Activated naive CD4-positive, alpha-beta T cell (primary cell): ENCODE measurements around the gene KRTAP1-4.
"Not testable (repeated sequence)": the region's sequence is repeated elsewhere in the genome, so short reads cannot be mapped to it uniquely, and the experiment has no call there.

Experiments
- DNase-seq, 4 experiments: peaks; one replicate each; lab custom pipeline; 2025; lab: John Stamatoyannopoulos, UW

The KRTAP1-4 gene

GRCh38 chr17:41029633-41030245 is at the start of gene KRTAP1-4:
Gene KRTAP1-4 (minus strand): TSS chr17:41030195. CDS start chr17:41030078, 117 bp downstream.
- no peak for DNase-seq

- DNase-seq, result no peak
Measured at GRCh38 chr17:41076788-41077187, 46.8 kb upstream of the KRTAP1-4 start.

DNA sequence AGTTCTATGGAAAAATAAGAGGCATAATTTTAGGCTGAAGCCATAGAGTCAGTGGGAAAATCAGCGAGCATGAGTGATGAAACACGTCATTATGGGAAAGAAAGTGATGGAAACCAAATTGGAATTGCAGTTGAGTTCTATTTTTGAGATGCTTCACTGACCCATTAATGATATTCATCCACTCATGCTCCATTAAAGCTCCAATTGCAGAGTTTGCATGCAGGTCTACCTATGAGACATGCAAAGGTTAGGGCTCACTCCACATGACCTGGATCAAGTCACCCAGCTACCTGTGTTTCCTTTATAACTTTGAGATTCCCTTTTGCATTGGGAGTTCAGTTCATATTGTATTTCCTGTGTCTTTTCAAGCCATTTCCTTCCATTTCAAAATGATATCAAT is 43.7 kb upstream of the KRTAP1-4 start:
- DNase-seq, result no peak

- no peak for DNase-seq
Measured at GRCh38 chr17:41071606-41072360, 41.8 kb upstream of the KRTAP1-4 start.

DNA sequence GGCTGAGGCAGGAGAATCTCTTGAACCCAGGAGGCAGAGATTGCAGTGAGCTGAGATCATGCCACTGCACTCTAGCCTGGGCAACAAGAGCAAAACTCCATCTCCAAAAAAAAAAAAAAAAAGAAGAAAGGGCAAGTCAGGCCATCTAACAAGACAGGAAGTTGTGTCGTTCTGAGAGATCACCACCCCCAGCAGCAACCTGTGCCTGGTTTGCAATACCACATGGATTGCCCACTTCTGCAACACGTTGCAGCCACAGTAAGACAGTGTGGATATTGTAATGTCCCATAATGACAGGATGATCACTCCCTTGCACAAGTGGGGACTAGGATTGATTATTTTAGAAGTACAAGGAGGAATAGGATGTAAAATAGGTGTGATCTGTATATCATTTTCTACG is 39.0 kb upstream of the KRTAP1-4 start:
- no peak for DNase-seq

DNA sequence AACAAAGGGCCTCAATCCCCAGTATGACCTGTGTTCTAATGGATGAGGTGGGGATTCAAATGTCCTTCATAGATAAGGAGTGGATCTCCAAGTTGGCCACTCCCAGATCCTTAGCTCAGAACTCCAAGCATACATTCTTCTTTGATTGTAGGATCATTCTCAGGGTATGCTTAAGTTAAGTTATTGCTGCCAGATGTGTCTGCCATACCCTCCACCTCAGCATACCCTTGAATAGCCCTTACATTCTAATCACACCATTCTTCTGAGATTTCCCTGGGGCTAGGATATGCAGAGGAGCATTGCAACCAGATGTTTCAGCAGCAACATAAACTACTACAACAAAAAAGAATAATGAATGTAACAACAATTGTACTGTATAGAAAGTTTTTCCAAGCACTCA is 37.3 kb upstream of the KRTAP1-4 start:
- DNase-seq, result no peak

DNA sequence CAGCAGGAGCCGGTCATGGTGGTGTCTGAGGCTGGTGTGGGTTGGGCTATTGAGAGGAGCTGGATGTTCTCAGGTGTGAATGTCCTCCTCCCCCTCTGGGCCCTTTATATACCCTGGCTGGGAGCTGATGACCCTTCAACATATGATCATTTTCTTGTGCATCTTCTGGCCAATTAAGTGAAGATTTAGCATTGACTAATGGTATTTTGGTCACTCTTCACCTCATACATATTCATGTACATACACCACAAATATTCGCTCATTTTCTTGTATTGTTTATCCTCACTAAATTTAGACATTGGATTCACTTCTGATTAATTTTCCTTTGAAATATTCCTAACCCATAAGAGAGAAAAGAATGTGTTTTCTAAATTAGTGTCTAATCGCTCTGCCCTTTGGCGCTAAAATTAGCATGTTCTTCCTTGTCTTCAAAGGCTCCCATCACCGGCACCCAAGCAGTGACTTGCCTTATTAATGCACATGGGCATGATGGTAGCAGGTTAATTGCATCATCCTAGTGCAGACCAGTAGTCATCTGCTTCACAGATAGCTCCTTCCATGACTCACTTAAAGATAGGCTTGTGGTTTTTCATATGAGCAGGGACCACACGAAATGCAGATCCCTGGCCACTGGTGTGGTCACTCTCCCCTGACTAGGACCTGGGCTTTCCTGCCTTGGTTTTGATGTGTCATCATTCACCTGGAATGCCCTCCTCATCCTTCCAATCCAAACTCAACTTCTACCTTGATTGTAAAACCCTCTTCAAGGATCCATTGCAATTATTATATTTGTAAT is 36.0 kb upstream of the KRTAP1-4 start, which contains the start of gene KRTAP2-4:
TSS of gene KRTAP2-4 (minus strand) at position 51 of the 796 bp plus-strand sequence. CDS start at position 17, 34 bp downstream.
- no peak for DNase-seq

GRCh38 chr17:41065016-41065689 is 35.2 kb upstream of the KRTAP1-4 start:
- DNase-seq, result not testable (repeated sequence)

DNA sequence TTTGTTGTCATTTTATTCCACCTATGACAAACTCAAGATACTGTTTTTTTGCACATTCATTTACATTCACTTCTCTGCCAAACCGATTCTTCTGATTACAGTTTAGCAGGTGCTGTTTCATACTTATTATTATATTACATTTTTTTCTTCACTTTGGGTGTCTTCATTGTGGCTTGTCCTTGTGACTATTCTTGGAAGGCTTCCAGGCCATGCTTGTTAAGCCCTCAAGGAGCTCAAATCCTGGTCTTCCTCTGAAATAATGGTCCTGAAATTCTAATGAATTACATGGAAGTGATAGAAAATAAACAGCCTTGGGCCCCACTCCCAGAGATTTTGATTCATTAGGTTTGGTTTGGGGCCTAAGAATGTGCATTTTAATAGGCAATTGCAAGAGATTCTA is 34.3 kb upstream of the KRTAP1-4 start:
- no peak for DNase-seq

DNA sequence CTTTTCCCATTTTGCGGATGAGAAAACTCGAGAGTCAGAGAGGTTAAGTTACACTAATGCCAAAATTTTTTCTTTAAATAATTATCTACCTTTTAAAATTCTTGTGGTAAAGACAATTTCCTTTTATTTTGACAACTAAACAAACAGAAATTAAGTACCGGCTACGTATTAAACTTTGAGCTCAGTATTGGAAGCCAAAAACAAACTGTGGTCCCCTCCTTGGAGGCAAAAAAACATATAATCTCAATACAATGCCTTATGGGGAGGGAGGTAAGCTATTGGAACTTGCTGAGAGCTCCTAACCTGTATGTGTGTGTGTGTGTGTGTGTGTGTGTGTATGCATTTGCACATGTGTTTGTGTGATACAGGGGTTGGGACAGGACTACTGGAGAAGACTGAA is 33.5 kb upstream of the KRTAP1-4 start:
- DNase-seq, result no peak

DNA sequence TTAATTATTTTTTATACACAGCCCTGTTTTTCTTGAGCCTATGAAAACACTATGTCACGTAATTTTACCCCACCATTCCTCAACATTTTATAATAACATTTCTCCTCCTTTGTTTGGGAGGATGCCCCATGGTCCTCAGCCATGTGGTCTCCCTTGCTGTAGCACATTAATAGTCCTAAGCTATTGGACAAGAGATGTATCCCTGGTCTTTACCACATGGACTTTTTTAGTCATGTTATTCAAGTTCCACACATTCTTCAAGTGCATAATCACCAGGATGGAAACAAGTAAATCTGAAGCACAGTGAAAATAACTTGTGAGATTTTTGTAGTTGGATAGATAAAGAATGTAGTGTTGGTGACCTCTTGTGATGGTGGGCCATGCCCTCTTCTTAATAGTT is 32.0 kb upstream of the KRTAP1-4 start:
- DNase-seq, result no peak

- DNase-seq, result no peak
Measured at GRCh38 chr17:41060052-41060604, 30.1 kb upstream of the KRTAP1-4 start, which contains the start of gene KRTAP2-3. Gene KRTAP2-3 (minus strand): TSS chr17:41060114. CDS start chr17:41060050, 64 bp downstream.

DNA sequence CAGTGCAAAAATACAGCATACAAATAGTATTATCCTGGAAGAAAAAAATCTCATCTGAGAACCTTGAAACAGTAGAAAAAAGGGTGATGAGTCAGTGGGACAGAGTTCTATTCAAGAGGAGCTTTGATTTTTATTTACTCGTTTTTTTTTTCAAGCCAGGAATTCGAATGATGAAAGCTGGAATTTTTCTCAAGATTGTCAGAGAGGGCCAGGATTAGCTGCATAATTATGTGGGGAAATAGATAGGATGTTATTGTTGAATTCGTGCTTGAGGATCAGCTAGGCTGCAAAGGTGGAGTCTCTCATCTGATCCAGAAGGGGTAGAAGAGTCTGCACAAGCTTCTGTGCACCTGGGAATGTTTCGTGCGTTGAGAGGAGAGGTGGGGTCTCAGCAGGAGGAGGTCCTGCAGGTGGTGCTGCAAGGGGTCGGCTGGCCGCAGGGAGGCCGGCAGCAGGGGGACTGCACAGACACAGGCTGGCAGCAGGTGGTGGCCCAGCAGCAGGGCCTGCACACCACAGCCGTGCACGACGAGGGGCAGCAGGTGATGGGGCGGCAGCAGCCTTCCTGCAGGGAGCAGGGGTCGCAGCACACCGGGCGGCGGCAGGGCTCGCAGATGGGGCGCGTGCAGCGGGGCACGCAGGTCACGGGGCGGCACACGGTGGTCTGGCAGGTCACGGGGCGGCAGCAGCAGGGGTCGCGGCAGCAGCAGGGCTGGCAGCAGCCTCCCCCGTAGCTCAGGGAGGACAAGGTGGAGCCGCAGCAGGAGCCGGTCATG is 29.5 kb upstream of the KRTAP1-4 start:
- not testable (repeated sequence) for DNase-seq

DNA sequence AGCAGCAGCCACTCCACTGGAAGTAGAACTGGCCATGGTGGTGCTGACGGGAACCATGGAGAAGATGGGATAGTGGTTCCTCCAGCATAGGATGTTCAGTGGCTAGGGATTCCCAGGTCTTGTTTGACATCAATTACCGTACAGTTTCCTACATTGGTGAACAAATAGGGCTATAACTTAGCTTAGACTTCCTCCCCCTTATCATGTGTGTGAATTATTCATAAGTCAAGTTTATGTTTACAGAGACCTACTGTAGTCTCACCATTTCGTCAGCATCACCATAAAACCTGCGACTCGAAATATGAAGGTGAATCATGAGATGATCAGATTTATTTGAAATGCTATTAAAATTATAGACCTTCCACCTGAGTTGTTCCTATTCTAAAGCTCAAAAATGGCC is 28.7 kb upstream of the KRTAP1-4 start:
- no peak for DNase-seq

GRCh38 chr17:41057547-41057946 is 27.6 kb upstream of the KRTAP1-4 start:
- no peak for DNase-seq

GRCh38 chr17:41055130-41055529 is 25.1 kb upstream of the KRTAP1-4 start, which contains the start of gene KRTAP2-2:
Gene KRTAP2-2 (minus strand): TSS chr17:41055230. CDS start chr17:41055211, 19 bp downstream.
- DNase-seq, result not testable (repeated sequence)

DNA sequence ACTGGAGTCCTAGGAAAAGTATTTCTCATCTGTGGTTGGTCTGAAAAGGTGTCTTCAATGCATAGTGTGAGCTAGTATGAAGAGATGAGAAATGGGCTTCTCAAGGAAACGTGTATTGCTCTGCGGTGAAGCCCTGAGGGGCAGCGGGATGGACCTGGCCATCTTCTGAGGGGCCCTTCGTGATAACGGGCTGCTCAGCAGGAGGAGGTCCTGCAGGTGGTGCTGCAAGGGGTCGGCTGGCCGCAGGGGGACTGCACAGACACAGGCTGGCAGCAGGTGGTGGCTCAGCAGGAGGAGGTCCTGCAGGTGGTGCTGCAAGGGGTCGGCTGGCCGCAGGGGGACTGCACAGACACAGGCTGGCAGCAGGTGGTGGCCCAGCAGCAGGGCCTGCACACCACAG is 24.6 kb upstream of the KRTAP1-4 start:
- DNase-seq, result not testable (repeated sequence)

DNA sequence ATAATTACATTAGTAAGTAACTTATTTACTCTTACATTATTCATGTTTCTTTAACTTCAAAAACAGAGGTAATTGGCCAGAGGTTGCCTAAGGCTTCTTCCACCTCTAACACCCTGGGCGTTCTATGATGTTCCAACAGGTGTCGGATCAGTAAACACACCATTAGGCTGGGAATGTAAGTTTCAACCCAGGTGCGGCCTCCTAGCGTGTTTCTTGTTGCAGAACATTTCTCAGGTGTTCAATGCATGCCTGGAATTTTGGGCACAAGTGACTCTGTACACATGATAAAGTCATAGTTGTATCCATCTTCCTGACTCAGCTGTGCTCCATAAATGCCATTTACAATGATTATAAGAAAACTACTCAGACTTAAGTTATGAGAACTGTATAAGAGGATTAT is 24.0 kb upstream of the KRTAP1-4 start:
- no peak for DNase-seq

- DNase-seq, result no peak
Measured at GRCh38 chr17:41052566-41052965, 22.6 kb upstream of the KRTAP1-4 start.

- DNase-seq, result no peak
Measured at GRCh38 chr17:41049110-41049509, 19.1 kb upstream of the KRTAP1-4 start.

GRCh38 chr17:41048441-41048840 is 18.4 kb upstream of the KRTAP1-4 start:
- DNase-seq, result no peak
